NCI-H1048 (cell line): ENCODE data around the gene PTPRN2.
"Not testable (repeated sequence)": the region's sequence is repeated elsewhere in the genome, so short reads cannot be mapped to it uniquely, and the experiment has no call there.

Experiments used
- DNase-seq: peaks from one replicate; lab custom pipeline; 2025; lab: John Stamatoyannopoulos, UW

Gene PTPRN2

DNA sequence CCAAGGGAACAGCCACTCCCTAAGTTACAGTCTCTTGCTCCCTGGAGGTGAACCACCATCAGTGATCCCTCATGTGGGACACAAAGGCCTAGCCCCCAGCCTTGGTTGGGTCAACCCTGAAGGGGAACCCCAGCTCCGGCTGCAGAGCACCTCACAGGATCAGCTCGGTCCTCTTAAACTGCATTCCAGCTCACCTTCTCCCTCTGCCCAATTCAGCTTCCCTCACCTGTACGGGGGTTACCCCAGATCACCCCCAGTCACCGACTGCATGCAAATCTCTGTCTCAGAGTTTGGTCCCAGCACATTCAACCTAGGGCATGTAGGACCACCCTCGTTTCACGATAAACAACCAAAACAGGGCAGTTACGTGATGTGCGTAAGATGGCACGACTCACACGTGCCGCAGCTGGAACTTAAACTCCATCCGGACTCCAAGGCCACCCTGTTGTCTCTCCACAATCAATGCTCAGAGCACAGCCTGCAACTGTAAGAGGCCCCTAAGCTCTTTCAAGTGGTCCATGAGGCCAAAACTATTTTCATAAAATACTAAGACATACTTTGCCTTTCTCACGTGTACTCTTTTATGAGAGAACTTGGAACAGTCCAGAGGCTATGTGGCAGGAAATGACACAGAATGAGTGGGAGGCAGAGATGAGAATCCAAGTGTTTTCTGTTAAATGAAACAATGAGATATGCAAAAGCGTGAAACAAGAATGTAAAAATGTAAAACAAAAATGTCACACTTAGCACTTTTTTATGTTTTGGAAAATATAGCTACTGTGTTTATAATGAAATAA lies 285.2 kb downstream of the PTPRN2 start:
- no peak for DNase-seq

DNA sequence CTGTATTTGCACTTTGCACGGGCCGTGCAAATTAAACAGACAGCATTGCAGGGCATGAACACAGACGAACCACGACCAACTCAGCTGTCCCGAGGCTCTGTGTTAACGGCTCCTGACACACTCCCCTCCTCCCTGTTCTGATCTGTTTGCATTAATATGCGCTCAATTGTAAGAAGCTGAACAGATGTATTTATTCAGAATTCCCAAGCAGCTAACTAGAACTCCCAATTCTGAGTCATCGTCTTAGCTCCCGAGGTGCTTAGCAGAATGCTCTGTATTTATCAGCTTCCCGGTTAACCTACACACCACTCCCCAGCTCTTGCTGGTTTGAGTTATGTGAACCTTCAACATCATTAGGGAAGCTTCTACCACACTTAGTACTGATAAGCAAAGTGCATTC lies 286.4 kb downstream of the PTPRN2 start:
- DNase-seq: no peak

DNA sequence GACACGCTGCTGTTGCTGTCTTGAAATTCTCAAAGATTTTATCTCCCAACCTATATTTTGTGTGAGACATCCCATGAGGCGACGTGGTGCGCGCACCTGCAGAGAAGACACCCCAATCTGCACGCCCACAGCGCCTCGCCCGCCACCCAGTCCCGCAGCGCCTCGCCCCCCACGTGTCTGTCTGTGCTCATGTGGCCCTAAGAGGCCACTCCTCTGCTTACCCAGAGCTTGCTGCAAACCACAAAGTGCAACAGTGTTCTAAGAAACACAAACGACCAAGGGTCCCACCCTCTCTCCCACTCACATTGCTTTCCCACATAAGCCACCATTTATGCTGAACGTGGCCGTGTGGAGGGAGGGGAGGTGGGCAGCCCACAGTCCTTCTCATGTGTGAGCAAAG lies 287.2 kb downstream of the PTPRN2 start:
- no peak for DNase-seq

DNA sequence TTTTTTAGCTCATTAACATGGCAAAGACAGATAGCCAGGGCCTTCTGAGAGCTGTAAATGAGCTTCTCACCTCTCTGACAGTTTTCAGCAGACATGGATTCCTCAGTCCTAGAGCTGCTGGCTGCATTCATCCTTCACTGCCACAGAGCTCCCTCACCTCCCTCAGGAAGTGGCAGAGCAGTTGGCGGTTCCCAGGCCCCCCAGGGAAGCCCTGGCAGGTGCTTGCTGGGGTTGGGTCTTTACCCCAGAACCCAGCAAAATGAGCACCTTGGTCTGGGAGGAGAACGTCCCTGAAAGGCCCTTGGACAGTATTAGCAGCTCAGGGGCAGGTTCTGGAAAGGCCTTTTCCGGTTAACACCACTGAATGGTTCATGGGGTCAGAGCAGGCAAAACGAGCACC lies 288.0 kb downstream of the PTPRN2 start:
- no peak for DNase-seq

DNA sequence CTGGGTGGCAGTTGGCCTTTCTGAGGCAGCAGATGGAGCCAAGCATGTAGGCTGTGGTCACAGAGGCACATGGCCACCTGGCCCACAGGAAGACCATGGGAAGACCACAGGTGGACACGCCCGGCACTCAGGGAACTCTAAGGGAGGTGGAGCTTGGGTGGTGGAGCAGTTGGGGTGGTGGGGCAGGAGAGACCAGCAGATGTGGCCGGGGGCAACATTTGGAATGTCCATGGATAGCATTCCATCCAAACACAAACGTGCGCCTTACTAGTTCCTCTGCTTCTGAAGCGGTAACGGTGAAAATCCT lies 290.9 kb downstream of the PTPRN2 start:
- no peak for DNase-seq

DNA sequence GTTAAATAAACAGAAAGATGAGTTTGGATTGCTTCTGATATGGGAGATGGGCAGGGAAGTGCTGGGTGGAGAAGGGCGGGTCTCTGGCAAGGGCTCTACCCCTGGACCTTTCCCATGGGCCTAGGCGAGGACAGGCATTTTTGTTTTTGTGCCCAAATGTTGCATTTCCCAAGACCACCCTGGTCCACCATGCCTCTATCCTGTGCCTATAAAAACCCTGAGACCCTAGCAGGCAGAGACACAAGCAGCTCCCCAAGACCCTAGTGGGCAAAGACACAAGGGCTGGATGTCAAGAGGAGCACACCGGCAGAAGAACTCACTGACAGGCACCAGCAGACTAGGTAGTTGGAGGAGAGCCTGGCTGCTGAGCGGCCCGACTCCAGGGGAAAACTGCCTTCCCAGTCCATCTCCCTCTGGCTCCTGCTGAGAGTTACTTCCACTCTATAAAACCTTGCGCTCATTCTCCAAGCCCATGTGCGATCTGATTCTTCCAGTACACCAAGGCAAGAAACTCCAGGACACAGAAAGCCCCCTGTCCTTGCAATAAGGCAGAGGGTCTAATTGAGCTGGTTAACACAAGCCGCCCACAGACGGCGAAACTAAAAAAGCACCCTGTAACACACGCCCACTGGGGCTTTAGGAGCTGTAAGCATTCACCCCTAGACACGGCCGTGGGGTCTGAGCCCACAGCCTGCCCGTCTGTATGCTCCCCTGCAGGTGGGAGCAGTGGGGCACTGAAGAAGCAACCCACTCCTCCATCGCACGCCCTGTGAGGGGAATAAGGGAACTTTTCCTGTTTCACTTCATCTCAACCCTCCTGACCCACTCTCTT lies 291.4 kb downstream of the PTPRN2 start:
- no peak for DNase-seq

DNA sequence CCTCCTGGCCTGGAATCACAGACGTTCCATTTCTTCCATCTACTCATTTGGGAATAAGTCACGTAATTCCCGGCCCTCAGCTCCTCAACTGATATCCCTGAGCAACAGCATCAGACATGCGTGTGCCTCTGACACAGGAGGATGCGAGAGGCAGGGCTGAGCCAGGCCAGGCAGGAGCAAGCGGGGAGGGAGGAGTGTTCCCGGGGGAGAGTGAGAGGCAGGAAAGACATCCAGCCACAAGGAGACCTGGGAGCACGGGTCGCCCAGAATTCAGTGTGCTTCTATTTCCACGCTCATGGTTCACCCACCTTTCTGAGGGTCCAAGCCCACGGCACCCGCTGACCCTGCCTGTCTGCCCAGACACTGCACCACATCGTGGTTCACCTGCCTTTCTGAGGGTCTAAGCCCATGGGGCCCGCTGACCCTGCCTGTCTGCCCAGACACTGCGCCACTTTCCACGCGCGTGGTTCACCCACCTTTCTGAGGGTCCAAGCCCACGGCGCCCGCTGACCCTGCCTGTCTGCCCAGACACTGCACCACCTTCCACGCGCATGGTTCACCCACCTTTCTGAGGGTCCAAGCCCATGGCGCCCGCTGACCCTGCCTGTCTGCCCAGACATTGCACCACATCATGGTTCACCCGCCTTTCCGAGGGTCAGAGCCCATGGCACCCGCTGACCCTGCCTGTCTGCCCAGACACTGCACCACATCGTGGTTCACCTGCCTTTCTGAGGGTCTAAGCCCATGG lies 293.0 kb downstream of the PTPRN2 start:
- not testable (repeated sequence) for DNase-seq

DNA sequence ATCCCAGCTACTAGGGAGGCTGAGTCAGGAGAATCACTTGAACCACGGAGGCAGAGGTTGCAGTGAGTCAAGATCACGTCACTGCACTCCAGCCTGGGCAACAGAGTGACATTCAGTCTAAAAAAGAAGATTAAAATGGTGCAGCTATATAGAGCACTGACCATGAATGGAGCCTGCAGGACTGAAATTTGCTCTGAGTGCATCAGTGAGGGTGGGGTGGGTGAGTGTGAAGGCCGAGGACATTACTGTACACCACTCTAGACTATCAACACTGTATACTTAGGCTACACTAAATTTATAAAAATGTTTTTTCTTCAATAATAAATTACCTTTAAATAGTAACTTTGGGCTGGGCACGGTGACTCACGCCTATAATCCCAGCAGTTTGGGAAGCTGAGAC lies 294.7 kb downstream of the PTPRN2 start:
- DNase-seq: no peak

DNA sequence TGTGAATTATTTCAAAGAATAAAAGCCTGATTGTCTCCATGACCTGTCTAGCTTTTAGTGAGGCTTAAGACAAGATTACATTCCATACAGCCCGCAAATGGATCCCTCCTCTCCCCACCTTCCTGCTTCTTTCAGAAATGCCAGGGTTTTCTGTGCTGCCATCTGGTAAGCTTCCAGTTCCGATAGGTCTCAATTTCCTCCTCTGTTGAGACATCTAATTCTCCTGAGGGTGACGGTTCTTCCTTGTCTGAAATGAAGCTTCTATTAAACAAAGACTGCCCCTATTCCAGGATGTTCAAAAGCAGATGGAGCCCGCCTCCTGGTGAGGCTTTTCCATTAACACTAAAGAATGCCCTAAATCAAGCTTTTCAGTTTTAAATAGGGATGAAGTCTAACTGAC lies 295.6 kb downstream of the PTPRN2 start:
- no peak for DNase-seq

DNA sequence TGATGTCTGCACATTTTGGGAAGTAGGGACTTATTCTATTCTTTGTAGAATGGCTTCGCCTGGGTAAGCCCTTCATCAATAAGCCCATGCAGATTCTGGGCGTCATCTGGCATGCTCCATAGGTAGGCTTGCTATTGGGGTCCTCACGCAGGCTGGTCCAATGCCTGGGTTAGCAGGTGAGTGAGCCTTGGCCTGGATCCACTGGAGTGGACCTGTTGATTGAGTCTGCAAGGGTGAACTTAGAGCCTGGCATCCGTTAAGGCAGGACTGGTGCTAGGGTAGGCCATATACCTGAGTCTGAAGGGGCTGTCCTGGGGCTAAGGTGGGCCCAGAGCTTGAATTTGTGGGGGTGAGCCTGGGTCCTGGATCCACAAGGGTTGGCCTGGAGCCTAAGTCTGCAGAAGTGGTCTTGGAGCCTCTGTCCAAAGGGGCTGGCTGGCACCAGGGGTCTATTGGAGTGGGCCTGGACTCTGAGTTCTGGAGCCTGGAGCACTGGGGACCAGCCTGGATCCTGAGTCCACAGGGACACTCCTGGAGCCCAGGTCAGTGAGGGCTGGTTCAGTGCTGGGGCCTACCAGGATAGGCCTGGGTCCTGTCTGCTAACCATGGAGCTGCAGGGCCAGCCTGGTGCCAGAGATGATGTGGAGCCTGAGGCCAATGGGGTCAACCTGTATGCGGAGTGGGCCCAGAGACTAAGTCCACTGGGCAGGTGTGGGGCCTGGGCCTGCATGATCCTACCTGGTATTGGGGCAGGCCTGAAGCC lies 297.7 kb downstream of the PTPRN2 start:
- no peak for DNase-seq

DNA sequence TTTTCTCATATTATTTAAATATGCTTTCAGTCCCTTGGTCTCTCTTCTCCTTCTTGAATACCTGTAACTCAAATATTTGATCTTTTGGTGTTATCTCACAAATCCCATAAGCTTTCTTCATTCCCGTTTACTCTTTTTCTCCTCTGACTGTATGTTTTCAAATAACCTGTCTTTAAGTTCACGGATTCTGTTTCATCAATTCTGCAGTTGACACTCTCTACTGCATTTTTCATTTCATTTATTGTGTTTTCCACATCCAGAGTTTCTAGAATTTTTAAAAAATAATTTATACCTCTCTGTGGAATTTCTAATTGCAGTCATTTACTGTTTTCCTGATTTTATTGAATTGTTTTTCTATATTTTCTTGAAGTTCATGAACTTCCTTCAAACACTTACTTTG lies 298.4 kb downstream of the PTPRN2 start:
- no peak for DNase-seq

DNA sequence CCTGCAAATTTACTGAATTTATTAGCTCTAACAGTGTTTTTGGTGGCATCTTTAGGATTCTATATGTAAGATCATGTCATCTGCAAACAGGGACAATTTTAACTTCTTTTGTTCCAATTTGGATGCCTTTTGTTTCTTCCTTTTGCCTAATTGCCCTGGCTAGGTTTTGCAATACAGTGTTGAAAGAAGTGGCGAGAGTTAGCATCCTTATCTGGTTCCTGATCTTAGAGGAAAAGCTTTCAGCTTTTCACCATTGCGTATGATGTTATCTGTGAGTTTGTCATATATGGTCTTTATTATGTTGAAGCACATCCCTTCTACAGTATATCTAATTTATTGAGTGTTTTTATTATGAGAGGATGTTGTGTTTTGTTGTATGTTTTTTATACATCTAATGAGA lies 301.4 kb downstream of the PTPRN2 start:
- DNase-seq: no peak

DNA sequence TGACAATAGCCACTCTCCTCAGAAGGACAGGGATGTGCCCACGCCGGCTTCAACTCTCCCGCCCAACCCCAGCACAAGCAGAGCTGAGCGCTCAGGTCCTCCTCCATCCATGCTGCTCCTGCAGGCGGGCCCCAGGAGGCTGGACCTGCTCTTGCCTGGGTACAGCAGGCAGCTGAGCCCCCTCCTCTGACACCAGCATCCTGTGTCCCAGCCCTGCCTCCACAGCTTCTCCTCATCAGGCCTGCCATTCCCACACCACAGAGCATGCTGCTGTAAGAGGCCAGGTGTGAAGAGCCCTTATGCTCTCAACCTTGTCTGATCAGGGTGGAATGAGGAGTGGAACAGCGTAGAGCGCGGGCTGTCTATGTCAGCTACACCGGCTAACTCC lies 302.2 kb downstream of the PTPRN2 start:
- no peak for DNase-seq

DNA sequence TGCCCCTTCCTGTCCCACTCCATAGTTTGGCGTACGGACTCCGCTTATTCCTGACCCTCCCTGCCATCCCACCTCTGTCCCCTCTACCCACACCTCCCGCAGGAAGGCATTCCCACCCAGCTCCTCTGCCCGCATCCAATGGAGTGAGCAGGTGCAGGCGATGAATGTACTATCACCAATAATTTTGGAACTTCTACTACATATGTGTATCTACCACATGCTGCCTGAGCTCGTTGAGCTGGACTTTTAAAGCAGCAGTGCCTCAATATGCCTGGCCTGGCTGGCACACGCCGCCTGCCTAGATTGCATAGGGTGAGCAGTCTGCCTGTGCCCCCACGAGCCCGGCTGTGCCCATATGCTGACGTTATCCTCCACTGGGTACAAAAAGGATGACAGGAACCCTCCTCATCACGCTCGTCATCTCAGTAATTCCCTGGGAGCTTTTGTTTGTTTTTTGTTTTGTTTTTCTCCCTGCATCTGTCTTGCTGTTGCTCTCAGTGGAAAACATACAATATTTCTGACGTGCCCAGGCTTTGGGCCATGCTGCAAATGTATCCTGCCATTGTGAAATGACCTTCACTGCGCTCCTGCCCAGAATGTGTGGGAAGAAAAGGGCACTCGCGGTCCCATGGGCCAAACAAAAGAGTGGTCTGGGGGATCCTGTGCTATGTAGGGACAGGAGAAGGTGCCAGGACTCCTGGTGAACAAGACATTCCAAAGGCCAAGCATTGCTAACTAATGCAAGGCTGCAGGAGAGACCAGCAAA lies 302.8 kb downstream of the PTPRN2 start:
- DNase-seq: no peak

DNA sequence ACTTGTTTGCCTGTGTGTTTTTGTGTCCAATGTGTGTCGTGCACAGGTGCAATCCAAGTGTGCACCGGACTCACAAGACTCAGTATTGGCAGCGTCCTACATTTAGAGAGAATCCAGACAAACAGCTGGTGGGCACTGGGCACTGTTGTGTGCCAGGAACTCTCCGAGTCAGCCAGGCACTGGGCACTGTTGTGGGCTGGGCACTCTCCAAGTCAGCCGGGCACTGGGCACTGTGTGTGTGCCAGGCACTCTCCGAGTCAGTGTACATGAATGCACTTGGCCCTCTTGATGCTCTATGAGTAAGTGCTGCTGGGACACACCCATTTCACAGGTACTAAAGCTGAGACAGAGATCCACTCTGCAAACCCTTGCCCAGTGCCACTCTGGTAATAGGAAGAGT lies 303.5 kb downstream of the PTPRN2 start:
- no peak for DNase-seq

DNA sequence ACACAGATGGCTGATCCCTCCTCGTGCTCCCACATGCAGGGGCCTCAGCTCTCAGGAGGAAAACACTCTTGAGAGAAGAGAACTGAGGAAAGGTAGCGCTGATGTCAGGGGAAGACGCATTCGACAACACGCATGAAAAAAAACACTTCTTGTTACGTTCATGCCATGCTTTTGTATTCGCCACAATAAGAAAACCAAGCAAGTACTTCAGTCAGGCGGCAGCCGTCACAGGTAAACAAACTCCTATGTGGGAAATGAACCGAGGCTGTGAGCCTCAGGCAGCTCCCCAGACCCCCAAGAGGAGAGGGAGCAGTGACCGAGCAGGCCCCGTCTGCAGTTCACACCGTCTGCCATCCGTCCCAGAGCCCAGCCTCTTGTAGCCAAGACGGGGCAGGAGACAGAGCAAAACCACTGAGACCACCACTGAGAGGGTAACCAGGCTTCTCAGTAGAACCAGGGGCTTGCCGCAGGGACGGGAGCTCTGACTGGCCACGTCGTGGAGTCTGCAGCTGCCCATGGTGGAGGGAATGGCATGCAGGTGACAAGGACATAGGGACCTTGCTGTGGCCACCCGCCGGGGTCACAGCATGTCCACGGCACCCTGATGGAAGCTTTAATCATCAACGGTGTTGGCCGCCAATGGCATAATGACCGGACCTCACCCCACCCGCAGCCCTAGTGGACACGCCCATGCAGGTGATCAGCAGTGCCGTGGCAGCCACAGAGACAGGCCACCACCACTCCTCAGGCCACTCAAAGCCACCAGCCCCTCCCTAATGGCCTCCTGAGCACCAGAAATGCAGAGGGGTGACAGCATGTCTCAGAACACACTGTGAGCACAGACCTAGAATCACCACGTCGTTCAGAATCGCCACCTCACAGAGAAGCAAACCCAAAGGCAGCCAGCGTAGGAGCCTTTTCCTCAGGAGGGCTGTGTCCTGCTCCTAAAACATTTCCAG lies 304.3 kb downstream of the PTPRN2 start:
- no peak for DNase-seq

DNA sequence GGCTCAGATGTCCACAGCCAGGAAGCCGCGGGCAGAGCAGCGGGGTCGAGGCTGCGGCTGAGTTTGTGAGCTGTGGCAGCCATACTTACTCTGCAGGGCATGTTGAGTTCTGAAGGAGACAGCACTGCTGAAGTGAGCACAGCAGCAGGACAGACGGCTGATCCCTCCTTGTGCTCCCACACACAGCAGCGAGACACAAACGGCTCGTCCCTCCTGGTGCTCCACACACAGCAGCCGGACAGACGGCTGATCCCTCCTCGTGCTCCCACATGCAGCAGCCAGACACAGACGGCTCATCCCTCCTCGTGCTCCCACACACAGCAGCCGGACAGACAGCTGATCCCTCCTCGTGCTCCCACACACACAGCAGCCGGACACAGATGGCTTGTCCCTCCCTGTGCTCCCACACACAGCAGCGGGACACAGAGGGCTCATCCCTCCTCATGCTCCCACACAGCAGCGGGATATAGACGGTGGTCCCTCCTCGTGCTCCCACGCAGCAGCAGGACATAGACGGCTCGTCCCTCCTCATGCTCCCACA lies 305.1 kb downstream of the PTPRN2 start:
- DNase-seq: no peak

DNA sequence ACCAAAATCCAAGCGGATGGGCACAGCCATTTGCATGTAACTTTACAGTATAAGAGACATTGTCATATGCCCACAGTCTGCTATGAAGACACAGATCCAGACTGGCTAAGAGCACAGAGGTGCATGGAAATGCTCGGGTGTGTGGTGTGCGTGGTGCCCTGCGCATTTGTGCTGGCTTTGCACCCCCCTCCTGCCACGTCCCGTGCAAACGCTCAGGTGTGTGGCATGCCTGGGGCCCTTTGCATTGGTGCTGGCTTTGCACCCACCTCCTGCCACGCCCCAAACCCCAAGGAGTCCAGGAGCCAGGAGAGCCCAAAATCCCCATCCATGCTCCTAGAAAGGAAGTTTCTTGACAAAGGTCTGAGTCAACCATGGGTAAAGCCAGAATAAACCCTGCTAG lies 306.2 kb downstream of the PTPRN2 start:
- DNase-seq: no peak

DNA sequence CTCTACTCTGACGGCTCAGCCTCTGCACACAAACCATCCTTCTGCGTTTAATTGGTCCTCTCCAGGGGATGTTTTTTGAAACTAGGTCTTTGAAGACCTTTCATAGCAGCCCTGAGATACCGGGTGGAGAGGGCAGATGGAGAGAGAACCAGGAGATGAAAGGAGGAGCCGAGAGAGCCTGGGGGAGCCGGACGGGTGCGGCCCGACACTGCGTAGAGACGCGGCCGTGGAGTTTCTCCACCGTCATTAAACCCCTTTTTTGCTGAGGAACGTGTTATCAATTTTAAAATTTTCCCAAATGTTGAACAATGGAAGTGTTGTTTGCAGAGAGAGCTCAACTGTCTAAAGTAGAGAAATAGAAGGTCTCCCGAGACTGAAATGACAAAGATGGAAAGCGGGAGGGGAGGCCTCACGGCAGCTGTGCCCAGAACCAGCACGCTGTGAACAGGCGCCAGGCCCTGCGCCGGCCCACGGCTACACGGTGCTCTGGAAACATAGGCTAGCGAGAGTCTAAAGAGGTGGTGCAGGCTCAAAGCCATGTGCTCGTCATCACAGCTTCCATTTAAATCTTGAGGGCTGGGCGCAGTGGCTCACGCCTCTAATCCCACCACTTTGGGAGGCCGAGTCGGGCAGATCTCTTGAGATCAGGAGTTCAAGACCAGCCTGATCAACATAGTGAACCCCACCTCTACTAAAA lies 307.0 kb downstream of the PTPRN2 start:
- DNase-seq: no peak
